Activated CD8-positive, alpha-beta T cell treated with anti-CD3 and anti-CD28 coated beads for 36 hours (primary cell): ENCODE results near the gene HELZ2. TPM values are rescaled to one million over a fixed set of nuclear protein-coding genes. Genes with fewer than 3 reads are reported as not detected.

ENCODE experiments used
- ATAC-seq: fragments of 200-7000 bp; cut with Tn5 transposase; one replicate; pipeline ENCODE4 v1.10.0; 2021; ENCODE audit warnings: mild to moderate bottlenecking, moderate library complexity
- CTCF ChIA-PET: fragments of 350-600 bp; sonication (Branson Sonifier 250); formaldehyde crosslinking; loops from one replicate; lab custom pipeline; 2021; ENCODE audit warnings: antibody characterized with exemption; lab: Charles Lee
- POLR2A ChIA-PET: fragments of 350-600 bp; sonication (Branson Sonifier 250); formaldehyde crosslinking; loops from one replicate; lab custom pipeline; 2021; ENCODE audit warnings: antibody characterized with exemption; lab: Charles Lee
- DNase-seq: peaks from one replicate; pipeline ENCODE4 v3.0.0-alpha.2; 2020
- H3K27ac Mint-ChIP-seq: one replicate; pipeline ENCODE4 v1.8.0; 2021; ENCODE audit warnings: mild to moderate bottlenecking, mixed read lengths
- H3K27me3 Mint-ChIP-seq: one replicate; pipeline ENCODE4 v1.8.0; 2021; ENCODE audit warnings: mixed read lengths
- H3K36me3 Mint-ChIP-seq: one replicate; pipeline ENCODE4 v1.8.0; 2021; ENCODE audit warnings: low read depth, mixed read lengths
- H3K4me1 Mint-ChIP-seq: one replicate; pipeline ENCODE4 v1.8.0; 2021; ENCODE audit warnings: low read depth, mixed read lengths
- H3K4me3 Mint-ChIP-seq: one replicate; pipeline ENCODE4 v1.8.0; 2021; ENCODE audit warnings: mild to moderate bottlenecking, moderate library complexity, mixed read lengths
- H3K9me3 Mint-ChIP-seq: one replicate; pipeline ENCODE4 v1.8.0; 2021; ENCODE audit warnings: mixed read lengths
- intact Hi-C: fragments of 100-400 bp; cut with micrococcal nuclease; formaldehyde crosslinking; loops from one replicate; pipeline ENCODE4 v1.10.0; 2022
- total RNA-seq, 2 experiments: library from RNA; stranded (reverse); gene quantifications; one replicate each; pipeline ENCODE4 v1.2.3, GENCODE V29; 2021
- TF ChIP-seq, protein P1 (sequence below): fragments of 200-600 bp; IDR thresholded peaks from one replicate; pipeline ENCODE4 v1.8.0; 2022; ENCODE audit warnings: antibody characterized with exemption, mild to moderate bottlenecking

HELZ2 gene
- total RNA-seq, 2 experiments from 2014 or later, result 14.3 to 17.6 TPM

DNA sequence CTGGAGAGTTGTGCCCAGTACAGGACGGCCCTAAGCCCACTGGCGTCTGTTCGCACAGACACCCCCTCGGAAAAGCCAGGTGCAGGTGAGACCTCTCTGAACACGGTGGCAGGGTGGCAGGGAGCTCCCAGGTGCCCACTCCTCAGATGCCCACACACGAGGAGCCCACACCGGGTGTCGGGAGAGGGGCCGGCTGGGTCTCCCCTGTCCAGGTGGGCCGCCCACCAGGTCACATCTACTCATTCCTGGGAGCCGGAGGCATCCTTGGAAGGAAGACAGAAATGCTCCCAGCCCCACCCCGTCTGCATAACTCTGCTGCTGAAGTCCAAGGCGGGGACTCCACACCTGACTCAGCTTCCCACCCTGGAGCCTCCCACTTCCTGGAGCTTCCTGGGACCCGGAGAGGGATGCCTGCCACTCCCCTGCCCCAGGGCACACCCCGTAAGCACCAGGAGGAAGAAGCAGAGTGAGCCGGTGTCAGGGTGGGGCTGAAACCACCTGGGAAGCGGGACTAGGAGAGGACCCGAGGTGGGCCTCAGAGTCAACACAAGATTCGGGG is 29.0 kb downstream of the HELZ2 start:
- no peaks in the 10 kb centered on the region for H3K9me3 Mint-ChIP-seq
- no peak overlapping the region for H3K27ac Mint-ChIP-seq
- no peaks in the 10 kb centered on the region for H3K36me3 Mint-ChIP-seq
- ATAC-seq (no peak), DNase-seq (no peak)
- H3K4me1 Mint-ChIP-seq, result peaks cover 2% of the 10 kb centered on the region
- intact Hi-C loops, result no loop called here
- H3K27me3 Mint-ChIP-seq, result peaks cover 5% of the 10 kb centered on the region
- TF ChIP-seq, protein P1, sequence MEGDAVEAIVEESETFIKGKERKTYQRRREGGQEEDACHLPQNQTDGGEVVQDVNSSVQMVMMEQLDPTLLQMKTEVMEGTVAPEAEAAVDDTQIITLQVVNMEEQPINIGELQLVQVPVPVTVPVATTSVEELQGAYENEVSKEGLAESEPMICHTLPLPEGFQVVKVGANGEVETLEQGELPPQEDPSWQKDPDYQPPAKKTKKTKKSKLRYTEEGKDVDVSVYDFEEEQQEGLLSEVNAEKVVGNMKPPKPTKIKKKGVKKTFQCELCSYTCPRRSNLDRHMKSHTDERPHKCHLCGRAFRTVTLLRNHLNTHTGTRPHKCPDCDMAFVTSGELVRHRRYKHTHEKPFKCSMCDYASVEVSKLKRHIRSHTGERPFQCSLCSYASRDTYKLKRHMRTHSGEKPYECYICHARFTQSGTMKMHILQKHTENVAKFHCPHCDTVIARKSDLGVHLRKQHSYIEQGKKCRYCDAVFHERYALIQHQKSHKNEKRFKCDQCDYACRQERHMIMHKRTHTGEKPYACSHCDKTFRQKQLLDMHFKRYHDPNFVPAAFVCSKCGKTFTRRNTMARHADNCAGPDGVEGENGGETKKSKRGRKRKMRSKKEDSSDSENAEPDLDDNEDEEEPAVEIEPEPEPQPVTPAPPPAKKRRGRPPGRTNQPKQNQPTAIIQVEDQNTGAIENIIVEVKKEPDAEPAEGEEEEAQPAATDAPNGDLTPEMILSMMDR, result no peak
- H3K4me3 Mint-ChIP-seq, result no peak overlapping the region
- ChIA-PET POLR2A (interaction anchor here (0.7 to 1.5 kb wide), 2 partner anchors 21 to 30 kb away, joined by 3 to 4 read pairs; no protein-coding TSS in a partner anchor), CTCF (interaction anchor here (0.6 kb wide), 1 partner anchor 61 kb away, joined by 3 read pairs; no protein-coding TSS in a partner anchor)

- Mint-ChIP-seq H3K4me3 (no peak overlapping the region), H3K9me3 (no peaks in the 10 kb centered on the region), H3K27me3 (peaks cover 2% of the 10 kb centered on the region), H3K36me3 (no peaks in the 10 kb centered on the region), H3K27ac (no peak overlapping the region), H3K4me1 (peaks cover under 1% of the 10 kb centered on the region)
- ChIA-PET CTCF (interaction anchor here (1.0 kb wide), 1 partner anchor 98 kb away, joined by 4 read pairs; no protein-coding TSS in a partner anchor), POLR2A (interaction anchor here (0.7 kb wide), 1 partner anchor 22 kb away, joined by 3 read pairs; no protein-coding TSS in a partner anchor)
- DNase-seq (no peak), ATAC-seq (no peak)
- TF ChIP-seq, protein P1, result no peak
- intact Hi-C loops, result no loop called here
Measured at GRCh38 chr20:63544241-63544957, 29.6 kb downstream of the HELZ2 start.

- no peaks in the 10 kb centered on the region for H3K36me3 Mint-ChIP-seq
- intact Hi-C loops, result no loop called here
- H3K27me3 Mint-ChIP-seq, result no peaks in the 10 kb centered on the region
- no peaks in the 10 kb centered on the region for H3K9me3 Mint-ChIP-seq
- DNase-seq, result no peak
- POLR2A ChIA-PET, result no interaction called here
- ATAC-seq, result no peak
- CTCF ChIA-PET, result interaction anchor here (1.0 kb wide), 1 partner anchor 98 kb away, joined by 4 read pairs; no protein-coding TSS in a partner anchor
- TF ChIP-seq, protein P1, result no peak
- H3K4me3 Mint-ChIP-seq, result no peak overlapping the region
- H3K4me1 Mint-ChIP-seq, result peaks cover under 1% of the 10 kb centered on the region
- no peak overlapping the region for H3K27ac Mint-ChIP-seq
Measured at GRCh38 chr20:63543733-63544132, 30.3 kb downstream of the HELZ2 start.

DNA sequence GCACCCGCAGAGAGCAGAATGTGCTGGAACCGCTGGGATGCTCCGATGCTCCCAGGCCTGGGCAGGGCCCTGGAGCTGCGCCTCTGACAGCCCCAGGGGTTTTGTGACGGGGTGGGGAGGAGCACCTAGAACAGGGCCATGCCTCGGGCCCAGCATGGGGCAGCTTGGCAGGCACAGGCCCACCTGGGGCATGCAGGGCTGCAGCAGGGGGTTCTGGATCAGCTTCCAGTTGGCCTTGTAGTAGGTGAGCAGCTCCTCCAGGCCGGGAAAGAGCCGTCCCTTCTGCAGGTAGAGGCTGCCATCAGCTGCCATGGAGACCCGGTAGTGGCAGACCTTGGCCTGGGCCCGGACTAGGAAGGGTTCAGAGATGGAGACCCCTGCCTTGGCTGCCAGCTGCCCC is 30.9 kb downstream of the HELZ2 start:
- Mint-ChIP-seq H3K4me3 (no peak overlapping the region), H3K27me3 (no peaks in the 10 kb centered on the region), H3K4me1 (peaks cover 5% of the 10 kb centered on the region), H3K9me3 (no peaks in the 10 kb centered on the region), H3K36me3 (no peaks in the 10 kb centered on the region), H3K27ac (no peak overlapping the region)
- POLR2A ChIA-PET, result no interaction called here
- CTCF ChIA-PET, result interaction anchor here (1.0 kb wide), 1 partner anchor 99 kb away, joined by 4 read pairs; no protein-coding TSS in a partner anchor
- DNase-seq, result no peak
- TF ChIP-seq, protein P1, result no peak
- no peak for ATAC-seq
- intact Hi-C loops, result no loop called here

DNA sequence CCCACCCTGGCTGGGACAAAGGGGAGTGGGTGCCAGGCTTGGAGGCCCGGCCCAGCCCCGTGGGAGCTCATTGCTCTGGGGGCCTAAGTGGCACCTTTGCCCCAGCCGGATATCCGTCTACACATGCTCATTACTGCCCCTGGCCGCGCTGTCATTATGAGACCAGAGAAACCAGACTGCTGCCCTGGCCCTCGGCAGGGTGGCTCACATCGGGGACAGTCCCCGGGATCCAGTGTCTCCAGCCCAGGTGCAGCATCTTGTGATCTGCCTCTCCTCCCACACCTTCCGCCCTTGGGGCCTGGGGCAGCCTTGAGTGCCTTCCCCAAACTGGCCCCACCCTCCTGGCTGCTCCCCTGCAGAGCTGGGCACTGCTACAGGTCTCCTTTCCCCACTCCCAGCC is 31.3 kb downstream of the HELZ2 start:
- Mint-ChIP-seq H3K27me3 (no peaks in the 10 kb centered on the region), H3K4me1 (peaks cover 7% of the 10 kb centered on the region), H3K27ac (no peak overlapping the region), H3K4me3 (no peak overlapping the region), H3K36me3 (no peaks in the 10 kb centered on the region), H3K9me3 (no peaks in the 10 kb centered on the region)
- DNase-seq (no peak), ATAC-seq (no peak)
- ChIA-PET POLR2A (no interaction called here), CTCF (no interaction called here)
- intact Hi-C loops, result no loop called here
- TF ChIP-seq, protein P1, result no peak
